HG03175 (cell line): ENCODE data around the gene CLDN9.

Experiments used
- ATAC-seq: cut with Tn5 transposase; IDR thresholded peaks from one replicate; pipeline ENCODE4 v1.9.1; 2021; ENCODE audit warnings: mild to moderate bottlenecking, moderate library complexity; ENCODE audit not compliant: unreplicated experiment

The CLDN9 gene

DNA sequence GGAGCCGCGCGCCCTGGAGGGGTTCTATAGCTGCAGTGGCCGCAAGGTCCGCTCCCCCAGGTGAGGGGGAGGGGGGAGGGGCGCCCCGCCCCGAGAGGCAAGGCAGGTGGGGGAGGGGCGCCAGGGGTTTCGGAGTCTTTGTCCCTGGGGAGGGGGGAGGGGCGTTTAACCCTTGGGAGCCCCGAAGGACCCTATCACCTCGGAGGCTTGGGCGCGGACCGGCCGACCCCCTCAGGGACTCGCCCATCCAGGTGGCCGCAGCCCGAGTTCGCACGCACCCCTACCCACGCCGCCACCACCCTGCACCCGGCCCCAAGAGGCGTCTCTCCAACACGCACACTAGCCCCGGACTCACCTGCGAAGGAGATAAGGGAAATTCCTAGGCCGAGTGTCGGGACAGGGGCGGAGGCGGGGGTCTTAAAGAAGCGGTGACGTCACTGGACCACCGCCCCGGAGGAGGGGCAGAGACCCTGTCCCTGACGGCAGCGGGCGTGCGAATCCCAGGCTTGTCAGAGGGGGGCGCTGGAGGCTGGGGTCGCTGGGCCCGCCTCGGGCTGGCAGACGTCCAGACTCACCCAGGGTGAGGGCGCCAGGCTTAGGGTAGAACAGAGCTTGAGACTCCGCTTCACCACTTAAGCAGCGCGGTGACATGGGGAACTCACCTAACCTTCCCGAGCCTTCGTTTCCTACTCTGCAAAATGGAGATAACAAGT lies 5.2 kb downstream of the CLDN9 start, which contains the start of gene CLDN6:
Gene CLDN6 (minus strand): TSS at position 390 of the 713 bp plus-strand sequence. CDS start 2,162 bp downstream, outside the sequence.
- no peak for ATAC-seq

DNA sequence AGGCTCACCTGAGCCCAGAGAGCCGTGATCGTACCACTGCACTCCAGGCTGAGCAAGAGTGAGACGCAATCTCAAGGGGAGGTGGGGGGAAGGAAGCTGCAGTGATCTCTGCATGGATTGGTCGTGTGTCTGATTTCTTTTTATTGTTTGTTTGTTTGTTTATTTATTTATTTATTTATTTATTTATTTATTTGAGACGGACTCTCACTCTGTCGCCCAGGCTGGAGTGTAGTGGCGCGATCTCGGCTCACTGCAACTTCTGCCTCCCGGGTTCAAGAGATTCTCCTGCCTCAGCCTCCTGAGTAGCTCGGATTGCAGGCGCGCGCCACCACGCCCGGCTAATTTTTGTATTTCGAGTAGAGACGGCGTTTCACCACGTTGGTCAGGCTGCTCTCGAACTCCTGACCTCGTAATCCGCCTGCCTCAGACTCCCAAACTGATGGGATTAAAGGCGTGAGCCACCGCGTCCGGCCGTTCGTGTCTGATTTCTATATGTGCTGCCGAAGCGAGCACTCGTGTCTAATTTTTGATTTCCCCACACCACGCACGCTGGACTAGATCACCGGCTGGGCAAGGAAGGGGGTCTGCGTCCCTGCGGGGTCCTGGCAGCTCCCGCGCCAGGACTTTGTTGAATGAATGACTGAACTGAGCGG lies 7.0 kb downstream of the CLDN9 start:
- ATAC-seq, result no peak

GRCh38 chr16:3020247-3020603 lies 7.5 kb downstream of the CLDN9 start, which contains the start of gene TNFRSF12A:
TNFRSF12A (plus strand) TSS chr16:3020368; CDS start chr16:3020398, 30 bp downstream.
- no peak for ATAC-seq

- ATAC-seq, result no peak
These were observed 8.1 kb downstream of the CLDN9 start for GRCh38 chr16:3020604-3021448.

DNA sequence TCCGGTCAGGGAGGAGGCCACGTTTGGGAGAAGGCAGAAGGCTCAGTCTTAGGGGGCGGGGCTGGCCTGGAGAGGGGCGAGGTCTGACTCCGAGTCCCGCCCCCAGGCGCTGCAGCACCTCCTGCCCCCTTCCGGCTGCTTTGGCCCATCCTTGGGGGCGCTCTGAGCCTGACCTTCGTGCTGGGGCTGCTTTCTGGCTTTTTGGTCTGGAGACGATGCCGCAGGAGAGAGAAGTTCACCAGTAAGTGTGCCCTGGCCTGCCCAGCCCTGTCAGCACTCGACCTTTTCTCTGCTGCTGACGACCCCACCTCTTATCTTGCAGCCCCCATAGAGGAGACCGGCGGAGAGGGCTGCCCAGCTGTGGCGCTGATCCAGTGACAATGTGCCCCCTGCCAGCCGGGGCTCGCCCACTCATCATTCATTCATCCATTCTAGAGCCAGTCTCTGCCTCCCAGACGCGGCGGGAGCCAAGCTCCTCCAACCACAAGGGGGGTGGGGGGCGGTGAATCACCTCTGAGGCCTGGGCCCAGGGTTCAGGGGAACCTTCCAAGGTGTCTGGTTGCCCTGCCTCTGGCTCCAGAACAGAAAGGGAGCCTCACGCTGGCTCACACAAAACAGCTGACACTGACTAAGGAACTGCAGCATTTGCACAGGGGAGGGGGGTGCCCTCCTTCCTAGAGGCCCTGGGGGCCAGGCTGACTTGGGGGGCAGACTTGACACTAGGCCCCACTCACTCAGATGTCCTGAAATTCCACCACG lies 8.9 kb downstream of the CLDN9 start:
- no peak for ATAC-seq

- no peak for ATAC-seq
These were observed 9.5 kb downstream of the CLDN9 start for GRCh38 chr16:3022208-3022683.

DNA sequence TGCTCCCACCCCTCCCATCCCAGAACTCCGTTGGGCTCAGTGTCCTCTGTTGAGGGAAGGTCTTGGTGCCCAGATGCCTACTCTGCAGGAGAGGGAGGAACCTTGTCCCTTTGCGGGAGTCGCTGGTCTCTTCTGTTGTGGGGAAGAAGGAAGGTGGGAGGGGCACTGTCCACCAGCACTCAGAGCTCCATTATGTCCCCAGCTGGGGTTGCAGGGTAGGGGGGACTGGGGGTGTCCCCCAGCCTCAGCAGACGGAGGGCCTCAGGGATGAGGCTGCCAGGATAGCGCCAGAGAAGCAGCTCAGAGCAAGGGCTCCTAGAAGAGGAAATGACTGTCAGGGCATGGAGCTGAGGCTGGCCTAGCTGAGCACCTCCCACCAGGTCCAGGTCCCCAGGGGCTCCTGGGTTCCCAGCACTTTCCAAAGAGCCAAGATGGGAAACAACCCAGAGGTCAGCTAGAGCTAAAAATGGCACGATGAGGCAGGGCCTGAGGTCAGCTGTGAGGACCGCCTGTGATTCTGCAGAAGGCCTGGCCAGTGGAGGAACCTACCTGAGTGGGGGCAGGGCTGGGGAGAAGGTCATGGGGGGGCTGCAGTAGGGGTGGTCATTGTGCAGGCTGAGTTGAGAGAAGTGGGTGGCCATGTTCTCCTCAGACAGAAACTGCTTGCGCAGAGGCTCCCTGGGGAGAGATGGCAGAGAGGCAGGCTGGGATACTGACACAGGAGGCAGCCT lies 10.1 kb downstream of the CLDN9 start:
- no peak for ATAC-seq

DNA sequence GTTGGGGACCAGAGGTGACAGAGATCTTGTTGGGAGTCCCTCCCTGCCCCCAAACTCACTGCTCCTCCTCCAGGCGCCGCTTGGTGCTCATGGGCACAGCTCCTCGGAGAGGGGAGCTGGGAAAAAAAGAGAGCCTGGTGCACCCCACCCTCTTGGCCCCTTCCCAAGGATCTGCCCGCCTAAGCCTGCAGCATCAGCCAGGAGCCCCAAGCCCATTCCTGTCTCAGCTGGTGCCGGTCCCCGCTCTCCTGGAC lies 10.6 kb downstream of the CLDN9 start:
- ATAC-seq, result no peak

- ATAC-seq, result peak; percentile 80
These were observed 11.2 kb downstream of the CLDN9 start, which contains the start of the genes HCFC1R1 and THOC6 for GRCh38 chr16:3023669-3024478. HCFC1R1 (minus strand) TSS chr16:3023942; CDS start chr16:3023941, 1 bp downstream. THOC6 (plus strand) TSS chr16:3024035; CDS start chr16:3024327, 292 bp downstream.

DNA sequence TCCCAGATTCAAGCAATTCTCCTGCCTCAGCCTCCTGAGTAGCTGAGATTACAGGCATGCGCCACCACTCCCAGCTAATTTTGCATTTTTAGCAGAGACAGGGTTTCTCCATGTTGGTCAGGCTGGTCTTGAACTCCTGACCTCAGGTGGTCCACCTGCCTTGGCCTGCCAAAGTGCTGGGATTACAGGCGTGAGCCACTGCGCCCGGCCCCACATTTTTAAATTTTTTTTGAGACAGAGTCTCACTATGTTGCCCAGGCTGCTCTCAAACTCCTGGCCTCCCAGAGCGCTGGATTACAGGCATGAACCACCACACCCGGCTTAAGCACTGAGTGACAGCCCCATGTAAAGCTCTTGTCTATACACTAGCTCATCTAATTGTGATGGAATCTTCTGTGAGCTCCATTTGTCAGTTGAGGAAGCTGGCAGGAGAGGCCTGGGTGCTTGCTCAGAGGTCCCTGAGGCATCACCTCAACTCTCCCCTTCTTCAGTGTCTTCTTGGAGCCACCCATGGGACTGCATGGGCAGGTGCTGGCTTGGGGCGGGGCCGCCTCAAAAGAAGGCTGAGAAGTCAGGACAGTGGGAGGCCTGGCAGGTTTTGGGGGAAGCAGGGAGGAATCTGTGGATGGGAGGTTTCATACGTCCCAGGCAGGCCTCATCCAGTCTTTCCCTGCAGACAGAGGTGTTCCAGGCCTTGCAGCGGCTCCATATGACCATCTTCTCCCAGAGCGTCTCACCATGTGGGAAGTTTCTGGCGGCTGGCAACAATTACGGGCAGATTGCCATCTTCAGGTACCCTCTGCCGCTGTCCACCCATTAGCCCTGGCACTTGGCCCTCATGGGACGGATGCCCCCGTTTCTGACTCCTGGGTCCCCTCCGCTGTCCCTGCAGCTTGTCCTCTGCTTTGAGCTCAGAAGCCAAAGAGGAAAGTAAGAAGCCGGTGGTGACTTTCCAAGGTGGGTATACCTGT lies 12.6 kb downstream of the CLDN9 start:
- ATAC-seq, result no peak

- no peak for ATAC-seq
These were observed 13.3 kb downstream of the CLDN9 start for GRCh38 chr16:3026003-3026378.

DNA sequence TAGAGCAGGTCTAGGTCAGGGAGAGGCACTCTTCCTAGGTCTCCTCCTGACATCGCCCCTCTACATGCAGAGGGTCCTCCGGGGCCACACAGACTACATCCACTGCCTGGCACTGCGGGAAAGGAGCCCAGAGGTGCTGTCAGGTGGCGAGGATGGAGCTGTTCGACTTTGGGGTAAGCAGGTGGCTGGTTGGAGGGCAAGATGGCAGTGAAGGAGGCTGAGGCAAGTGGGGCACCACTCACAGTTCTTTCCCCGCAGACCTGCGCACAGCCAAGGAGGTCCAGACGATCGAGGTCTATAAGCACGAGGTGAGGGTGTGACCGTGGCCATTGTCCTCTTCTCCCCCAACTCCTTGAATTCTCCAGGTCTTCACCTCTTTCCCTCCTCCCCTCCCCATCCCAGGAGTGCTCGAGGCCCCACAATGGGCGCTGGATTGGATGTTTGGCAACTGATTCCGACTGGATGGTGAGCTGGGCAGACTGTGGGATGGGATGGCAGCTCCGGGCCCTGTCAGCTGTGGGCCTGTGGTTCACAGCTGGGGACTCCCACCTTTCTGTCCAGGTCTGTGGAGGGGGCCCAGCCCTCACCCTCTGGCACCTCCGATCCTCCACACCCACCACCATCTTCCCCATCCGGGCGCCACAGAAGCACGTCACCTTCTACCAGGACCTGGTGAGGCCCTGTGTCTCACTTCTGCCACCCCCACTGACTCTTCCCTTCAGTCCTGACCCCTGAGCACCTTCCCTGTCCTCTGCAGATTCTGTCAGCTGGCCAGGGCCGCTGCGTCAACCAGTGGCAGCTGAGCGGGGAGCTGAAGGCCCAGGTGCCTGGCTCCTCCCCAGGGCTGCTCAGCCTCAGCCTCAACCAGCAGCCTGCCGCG lies 14.1 kb downstream of the CLDN9 start:
- no peak for ATAC-seq

- no peak for ATAC-seq
These were observed 14.7 kb downstream of the CLDN9 start for GRCh38 chr16:3027489-3027795.

- ATAC-seq, result no peak
These were observed 15.4 kb downstream of the CLDN9 start for GRCh38 chr16:3027983-3028715.

- no peak for ATAC-seq
These were observed 16.1 kb downstream of the CLDN9 start for GRCh38 chr16:3028716-3029319.

- ATAC-seq, result no peak
These were observed 16.9 kb downstream of the CLDN9 start for GRCh38 chr16:3029491-3030221.
